Stimulated activated CD8-positive, alpha-beta memory T cell treated with anti-CD3 and anti-CD28 coated beads, Interleukin-15, amount 100 ng/mL, for 4 hours (primary cell): ENCODE measurements around the gene MAP1LC3A.
"Not testable (repeated sequence)": the region's sequence is repeated elsewhere in the genome, so short reads cannot be mapped to it uniquely, and the experiment has no call there.

Source experiments
- DNase-seq, 2 donors: peaks; one replicate each; pipeline ENCODE4 v3.0.0-alpha.2; 2020; ENCODE audit warnings: low read depth in 2 of 2

The MAP1LC3A gene

GRCh38 chr20:34558320-34559218 lies at the start of gene MAP1LC3A:
MAP1LC3A (plus strand) TSS chr20:34558718; CDS start chr20:34558869, 151 bp downstream.
- DNase-seq, result peak; percentile 84

- DNase-seq, result no peak
Observed at GRCh38 chr20:34510575-34510974, 47.9 kb upstream of the MAP1LC3A start.

- no peak for DNase-seq
Observed at GRCh38 chr20:34511891-34512265, 46.6 kb upstream of the MAP1LC3A start.

- no peak for DNase-seq
Observed at GRCh38 chr20:34512266-34512954, 46.1 kb upstream of the MAP1LC3A start.

DNA sequence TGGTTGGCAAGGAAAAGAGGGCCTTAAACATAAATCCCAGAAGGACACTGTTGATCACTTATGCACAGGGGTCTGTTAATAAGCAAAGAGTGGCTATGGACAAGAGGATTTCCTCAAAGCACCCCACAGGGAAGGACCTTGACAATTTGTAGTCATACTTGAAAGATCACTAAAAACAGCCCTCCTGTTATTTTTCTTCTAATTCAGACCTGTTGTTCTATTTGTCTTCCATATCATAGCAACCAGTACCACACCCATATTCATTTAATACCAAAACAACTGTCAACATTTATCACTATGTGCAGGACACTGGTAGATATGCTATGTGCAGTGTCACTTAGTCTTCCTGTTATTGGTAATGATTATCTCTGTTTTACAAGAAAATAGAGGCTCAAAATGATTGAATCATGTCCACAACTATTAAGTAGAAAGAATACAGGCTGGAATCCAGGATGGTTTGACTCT lies 45.5 kb upstream of the MAP1LC3A start:
- no peak for DNase-seq

- DNase-seq, result not testable (repeated sequence)
Observed at GRCh38 chr20:34514034-34514433, 44.5 kb upstream of the MAP1LC3A start.

- no peak for DNase-seq
Observed at GRCh38 chr20:34514897-34515483, 43.5 kb upstream of the MAP1LC3A start.

DNA sequence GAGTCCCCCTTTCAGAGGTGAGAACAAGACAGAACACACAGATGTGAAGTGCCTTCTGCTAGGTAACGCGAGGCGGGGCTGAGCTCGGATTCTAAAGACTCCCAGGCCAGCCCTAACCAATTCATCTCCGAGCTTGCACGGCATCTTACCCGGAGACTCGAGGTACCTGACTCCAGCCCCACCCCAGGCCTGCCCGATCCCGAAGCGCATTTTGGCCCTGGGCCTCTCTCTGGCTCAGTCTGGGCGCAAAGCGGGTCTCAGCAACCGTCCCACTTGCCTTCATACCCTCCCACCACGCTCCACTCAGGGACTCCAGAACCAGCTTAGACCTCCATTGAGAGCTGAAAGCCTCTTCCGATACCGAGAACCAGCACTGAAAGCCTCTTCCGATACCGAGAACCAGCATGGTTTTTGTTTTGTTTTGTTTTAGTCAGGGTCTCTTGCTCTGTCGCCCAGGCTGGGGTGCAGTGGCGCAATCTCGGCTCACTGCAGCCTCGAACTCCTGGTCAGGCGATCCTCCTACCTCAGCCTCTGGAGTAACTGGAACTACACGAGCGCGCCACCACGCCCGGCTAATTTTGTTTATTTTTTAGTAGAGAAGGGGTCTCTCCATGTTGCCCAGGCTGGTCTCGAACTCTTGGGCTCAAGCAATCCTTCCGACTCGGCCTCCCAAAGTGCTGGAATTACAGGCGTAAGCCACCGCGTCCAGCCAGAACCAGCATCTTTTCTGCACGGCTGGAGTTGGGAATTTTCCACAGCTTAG lies 42.9 kb upstream of the MAP1LC3A start:
- DNase-seq, result peak; percentile 35 to 46

GRCh38 chr20:34516247-34517113 lies 42.0 kb upstream of the MAP1LC3A start, which contains the start of gene DYNLRB1:
DYNLRB1 (plus strand) TSS chr20:34516422; CDS start chr20:34516459, 37 bp downstream.
- peak; percentile 83 to 92 for DNase-seq

DNA sequence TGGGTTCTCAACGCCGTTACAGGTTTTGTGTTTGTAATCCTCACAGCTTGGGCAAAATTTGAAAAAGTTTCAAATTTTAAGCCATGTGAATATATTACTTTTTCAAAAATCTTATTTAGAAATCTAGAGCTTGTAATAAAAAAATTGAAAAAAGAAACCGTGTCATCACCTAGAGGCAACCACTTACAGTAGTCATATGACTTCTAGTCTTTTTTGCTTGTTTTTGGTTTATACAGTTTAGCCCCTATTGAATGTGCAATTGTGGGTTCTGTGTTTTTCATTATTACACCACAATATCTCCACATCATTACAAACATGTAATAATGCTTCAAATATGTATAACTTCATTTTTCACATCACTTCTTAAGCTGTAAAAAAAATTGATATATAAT lies 41.4 kb upstream of the MAP1LC3A start:
- DNase-seq, result no peak

DNA sequence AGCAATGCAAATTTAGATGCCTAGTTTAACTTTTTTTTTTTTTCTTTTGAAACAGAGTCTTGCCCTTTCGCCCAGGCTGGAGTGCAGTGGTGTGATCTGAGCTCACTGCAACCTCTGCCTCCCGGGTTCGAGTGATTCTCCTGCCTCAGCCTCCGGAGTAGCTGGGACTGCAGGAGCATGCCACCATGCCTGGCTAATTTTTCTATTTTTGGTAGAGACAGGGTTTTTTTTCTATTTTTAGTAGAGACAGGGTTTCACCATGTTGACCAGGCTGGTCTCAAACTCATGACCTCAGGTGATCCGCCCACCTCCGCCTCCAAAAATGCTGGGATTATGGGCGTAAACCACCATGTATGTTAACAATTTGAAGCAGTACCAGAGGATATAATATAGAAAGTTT lies 39.7 kb upstream of the MAP1LC3A start:
- DNase-seq, result not testable (repeated sequence)

- DNase-seq, result not testable (repeated sequence)
Observed at GRCh38 chr20:34519841-34520240, 38.7 kb upstream of the MAP1LC3A start.

DNA sequence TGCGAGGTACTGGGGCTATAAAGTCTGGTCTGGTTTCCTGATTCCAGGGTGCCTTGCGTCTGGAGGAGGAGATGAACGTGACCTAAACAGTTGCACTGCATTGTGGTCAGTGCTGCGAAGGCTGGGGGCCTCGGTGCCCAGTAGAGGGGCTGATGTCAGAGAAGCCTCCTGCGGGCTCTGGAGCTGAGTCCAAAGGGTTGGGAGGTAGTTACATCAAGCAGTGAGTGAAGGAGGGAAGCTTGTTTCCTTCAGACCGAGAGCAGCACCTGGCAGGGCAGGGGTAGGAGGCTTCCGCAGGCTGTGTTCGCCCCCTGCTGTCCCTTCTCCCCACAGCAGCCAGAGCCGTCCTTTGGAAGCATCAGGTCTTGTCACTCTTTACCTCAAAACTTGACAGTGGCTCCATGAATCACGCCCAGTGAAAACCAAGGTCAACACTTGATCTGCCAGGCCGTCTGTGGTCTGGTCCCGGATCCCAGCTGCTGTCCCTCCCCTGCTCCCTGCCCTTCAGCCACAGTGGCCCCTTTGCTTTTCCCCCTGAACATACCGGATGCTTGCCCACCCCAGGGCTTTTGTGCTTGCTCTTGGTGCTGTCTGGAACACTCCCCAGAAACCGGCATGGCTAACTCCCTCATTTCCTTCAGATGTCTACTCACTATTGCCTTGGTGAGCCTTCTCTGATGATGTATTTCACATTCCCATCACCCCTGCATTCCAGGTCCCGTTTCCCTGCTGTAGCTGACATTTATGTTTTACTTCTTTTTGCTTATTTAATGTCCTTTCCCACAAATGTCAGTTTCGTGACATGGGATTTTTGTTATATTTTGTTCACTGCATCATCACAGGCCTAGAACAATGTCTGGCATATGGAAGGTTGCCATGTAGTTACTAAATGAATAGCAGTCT lies 35.3 kb upstream of the MAP1LC3A start:
- no peak for DNase-seq

DNA sequence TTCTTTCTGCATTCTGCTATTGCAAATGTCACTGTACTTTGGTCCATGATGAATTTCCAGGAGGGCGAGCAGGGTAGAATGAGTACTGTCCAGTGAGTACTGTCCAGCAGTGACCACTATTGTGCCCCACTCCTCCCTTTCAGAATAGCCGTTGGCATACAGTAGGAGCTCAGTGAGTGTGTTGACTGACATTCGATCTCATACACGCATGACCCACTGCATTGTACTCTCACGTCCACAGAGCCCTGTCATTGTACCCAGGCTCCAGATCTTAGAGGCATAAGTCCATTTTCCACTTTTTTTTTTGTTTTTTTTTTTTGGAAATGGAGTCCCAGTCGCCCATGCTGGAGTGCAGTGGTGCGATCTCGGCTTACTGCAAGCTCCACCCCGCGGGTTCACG lies 34.1 kb upstream of the MAP1LC3A start:
- no peak for DNase-seq

- no peak for DNase-seq
Observed at GRCh38 chr20:34525342-34525708, 33.2 kb upstream of the MAP1LC3A start.

- DNase-seq, result no peak
Observed at GRCh38 chr20:34525709-34526416, 32.7 kb upstream of the MAP1LC3A start.

GRCh38 chr20:34526466-34526865 lies 32.1 kb upstream of the MAP1LC3A start:
- no peak for DNase-seq

GRCh38 chr20:34527016-34527415 lies 31.5 kb upstream of the MAP1LC3A start:
- DNase-seq, result no peak

DNA sequence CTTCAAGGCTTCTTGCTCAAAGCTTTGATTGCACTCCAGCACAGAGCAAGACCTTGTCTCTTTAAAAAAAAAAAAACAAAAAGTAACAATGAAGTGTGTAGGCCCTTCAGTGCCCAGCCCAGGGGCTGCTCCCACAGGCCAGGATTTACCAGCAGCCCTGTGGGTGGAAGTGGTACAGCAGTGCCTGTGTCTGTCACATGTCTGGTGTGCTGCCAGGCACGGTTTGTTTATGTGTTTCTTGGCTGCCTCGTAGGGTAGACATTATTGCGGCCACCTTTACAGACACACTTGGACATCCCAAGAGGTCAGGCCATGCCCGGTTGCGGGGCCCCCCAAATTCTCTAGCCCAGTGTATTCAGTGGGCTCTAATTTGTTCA lies 29.6 kb upstream of the MAP1LC3A start:
- no peak for DNase-seq
